Stimulated activated CD4-positive, alpha-beta T cell treated with anti-CD3 and anti-CD28 coated beads, Interleukin-4, amount 100 ng/mL, for 1 hour (primary cell): ENCODE results near the gene BLTP2.
"Not testable (repeated sequence)": the region's sequence is repeated elsewhere in the genome, so short reads cannot be mapped to it uniquely, and the experiment has no call there.

Source experiments
- DNase-seq: peaks from one replicate; pipeline ENCODE4 v3.0.0-alpha.2; 2020

Gene BLTP2

DNA sequence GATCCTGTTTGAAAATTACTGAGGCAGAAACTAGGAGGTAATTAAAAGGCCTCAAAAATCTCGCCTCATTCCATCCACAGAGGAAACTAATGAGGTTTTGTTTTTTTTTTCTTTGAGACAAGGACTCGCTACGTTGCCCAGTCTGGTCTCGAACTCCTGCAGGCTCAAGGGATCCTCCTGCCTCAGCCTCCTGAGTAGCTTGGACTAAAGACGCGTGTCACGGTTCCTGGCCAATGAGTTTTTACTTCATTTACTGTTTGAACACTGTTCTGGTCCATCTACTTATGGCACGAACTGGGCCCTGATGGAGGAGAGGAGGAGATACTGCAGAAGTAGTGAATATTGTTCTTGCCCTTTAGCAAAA is 600 bp upstream of the BLTP2 start:
- DNase-seq: no peak

DNA sequence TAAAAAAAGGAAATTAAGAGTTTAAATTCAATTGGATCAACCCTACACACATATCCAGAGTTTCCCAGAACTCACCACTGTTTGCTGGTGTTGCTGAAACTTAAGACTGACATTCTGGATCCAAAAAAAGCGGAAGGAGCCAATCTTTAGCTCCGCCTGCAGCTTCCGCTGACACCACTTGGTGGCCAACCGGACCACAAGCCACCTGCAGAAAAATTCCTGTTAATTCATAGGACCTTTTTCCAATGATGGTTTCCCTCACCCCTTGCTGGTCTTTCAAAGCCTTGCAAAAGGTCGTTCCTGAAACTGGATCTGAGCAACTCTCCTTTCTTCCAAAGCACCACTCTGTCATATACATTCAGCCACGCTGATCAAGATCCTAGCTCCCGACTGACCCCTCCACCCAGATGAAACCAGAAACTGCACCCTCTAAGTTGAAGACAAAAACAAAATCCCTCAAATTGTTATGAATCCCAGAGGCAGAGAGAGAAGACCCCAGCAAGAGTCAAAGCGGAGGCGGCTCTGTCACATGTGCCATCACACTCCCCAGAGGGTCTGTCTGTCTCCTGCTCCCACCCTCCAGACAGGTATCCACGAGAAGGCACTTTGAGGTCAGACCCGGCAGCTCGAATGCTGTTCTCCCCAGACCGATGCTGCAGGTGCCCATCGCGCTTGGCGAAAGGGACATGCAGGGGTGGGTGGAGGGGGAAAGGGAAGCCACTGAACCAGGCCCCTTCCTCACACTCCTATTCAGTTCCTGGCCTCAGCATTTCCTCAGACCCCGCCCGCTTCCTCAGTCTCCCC is 773 bp downstream of the BLTP2 start:
- DNase-seq: peak; percentile 9

DNA sequence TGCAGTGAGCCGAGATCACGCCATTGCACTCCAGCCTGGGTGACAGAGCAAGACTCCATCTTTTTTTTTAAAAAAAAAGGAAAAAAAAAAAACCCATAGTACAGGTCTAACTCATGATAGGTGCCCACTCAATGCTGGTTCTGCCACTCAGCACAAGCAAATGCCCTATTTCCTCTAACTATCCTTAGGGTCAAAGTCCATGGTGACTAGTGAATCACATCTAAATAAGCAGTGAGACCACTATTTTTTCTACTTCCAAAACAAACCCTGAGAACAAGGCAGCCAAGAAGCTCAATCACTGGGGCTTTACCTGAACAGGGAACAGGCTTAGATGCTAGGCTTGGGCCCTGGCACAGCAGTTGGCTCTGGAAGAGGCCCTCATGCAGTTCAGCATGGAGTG is 3.4 kb downstream of the BLTP2 start:
- DNase-seq: no peak

DNA sequence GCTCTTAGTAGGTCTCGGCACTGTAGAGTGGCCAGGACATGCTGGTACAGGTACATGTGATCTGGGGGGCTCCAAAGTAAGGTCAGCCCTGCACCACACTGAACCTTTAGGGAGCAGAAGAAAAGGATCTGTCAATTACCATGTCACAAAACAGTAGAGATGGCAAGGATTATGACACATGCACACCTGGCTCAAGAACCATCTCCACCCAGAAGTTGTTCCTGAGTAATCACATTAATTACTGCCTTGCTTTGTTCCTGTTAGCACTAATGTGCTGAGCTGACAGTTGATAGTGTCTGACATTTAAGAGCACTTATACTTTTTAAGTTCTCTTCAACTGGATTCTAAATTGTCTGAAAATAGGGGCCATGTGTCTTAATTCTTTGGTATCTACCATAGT is 9.5 kb downstream of the BLTP2 start:
- DNase-seq: no peak

DNA sequence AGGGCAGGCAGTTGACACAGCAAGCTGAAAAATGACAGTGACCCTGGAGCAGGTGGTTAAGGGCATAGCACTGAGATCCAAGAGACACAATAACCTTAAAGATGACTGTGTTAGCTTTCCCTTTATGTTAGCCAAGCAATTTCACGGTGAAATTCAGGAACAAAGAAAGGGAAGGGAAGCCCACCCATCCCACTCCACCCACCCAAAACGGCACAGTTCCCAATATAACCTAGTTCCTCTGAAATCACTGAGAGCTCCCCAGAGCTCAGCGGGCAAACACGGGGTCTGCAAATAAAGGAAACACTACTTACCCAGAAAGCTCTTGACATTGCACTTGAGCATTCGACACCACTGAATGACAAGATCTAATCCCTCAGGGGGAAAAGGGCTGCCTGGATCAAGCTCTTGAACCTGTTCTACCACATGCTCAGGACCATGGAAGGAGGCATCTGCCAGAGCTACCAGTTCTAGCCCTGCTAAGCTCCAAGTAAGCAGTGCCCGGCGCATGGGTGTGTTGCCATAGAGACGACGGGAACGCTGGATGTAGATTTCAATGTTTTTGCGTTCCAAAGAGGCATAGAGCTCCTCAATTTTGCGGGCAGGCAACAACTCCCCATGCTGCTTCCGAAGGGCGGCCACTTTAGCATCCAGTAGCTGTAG is 10.6 kb downstream of the BLTP2 start:
- DNase-seq: no peak

DNA sequence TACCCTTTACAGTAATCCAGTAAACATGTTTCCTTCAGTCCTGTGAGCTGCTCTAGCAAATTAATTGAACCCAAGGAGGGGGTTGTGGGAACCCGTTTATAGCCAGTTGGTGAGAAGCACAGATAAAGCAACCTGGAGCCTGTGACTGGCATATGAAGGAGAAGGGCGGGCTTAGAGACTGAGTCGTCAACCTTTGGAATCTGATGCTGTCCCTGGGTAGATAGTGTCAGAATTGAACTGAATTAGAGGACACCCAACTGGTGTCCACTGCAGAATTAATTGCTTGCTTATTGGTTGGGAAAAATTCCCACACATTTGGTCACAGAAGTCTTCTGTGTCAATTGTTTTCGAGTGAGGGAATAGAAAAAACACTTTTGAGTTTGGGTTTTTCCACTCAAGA is 18.1 kb downstream of the BLTP2 start:
- no peak for DNase-seq

DNA sequence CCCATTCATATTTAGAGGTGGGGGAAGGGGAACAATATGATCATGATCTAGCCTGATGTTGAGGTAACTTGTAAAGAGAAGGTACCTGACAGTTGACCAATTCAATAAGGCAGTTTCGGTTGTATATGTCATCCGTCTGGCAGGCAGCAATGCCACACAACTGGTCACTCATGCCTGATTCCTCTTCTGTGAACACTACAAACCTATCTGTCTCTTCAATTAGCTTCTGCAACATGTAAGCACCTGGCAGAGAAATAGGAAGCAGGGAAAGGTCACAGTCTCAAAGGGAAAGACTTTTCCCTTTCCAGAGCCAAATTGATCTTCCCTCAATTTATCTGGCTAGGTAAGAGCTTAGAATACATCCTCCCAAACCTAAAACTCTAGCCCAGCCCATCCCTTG is 20.8 kb downstream of the BLTP2 start:
- DNase-seq: no peak

DNA sequence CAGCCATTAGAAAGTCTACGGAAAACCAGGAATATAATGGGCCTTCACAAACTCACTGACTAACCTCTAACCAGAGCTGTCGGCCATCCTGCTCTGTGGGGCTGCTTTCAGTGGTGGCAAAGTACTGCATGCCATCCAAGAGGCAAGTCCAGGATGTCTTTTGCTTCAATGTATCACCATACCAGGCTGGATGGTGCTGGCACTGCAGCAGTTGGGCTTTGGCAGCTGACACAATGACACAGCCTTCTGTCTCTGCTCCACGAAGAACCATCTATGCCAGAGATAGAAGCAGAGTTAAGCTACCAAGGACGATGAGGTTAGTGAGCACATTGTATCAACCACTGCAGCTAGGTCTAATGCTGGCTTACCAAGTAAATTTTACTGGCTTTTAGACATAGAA is 21.3 kb downstream of the BLTP2 start:
- no peak for DNase-seq

DNA sequence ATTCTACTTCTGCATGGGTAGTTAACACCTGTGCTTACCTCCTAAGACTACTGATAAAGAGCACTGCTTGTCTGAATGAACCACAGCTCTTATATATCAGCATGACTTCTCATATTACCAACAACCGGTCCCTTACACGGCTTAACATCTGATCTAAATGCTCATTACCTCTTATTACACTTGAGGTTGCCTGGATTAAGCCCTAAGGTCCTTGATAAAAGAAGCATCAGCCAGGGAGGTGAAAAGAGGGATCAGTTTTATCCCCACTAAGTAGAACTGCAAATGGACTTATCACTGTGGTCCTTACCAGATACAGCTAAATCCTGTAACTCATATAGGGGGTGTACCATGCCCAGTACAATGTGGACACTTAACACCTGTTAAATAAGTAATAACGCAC is 22.8 kb downstream of the BLTP2 start:
- no peak for DNase-seq

DNA sequence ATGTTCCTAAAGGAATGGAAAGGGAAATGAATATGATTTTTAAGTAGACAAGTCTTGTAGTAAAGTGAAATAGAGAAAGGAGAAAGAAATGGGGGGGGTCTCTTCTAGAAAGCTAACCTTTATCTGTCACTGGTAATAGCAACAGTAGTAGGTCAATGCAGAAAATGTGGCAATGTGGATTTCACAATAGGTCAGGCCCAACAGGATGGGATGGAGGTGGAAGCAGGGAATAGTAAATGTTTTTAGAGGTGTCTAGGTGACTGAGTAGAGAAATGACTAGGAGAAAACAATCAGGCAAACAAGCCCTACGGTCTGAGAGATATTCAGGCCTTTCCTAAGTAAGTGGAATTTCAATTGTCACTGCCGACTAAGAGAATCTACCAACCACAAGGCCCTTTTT is 24.9 kb downstream of the BLTP2 start:
- DNase-seq: no peak

DNA sequence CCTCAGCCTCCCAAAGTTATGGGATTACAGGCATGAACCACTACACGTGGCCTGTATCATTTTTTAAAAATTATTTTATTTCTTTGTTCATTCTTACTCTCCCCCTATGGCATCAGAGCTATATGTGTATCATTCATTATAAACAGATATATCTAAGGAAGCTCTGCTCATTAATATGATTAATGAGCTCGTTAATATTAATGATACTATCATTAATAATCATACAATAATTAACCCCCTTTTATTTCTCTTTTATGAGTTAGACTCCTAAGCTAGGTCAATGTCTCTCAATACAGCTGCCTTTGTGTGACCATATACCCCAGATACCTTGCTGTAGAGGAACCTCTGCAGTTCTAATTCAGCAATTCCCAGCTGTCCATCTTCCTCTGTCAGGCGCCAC is 26.5 kb downstream of the BLTP2 start:
- DNase-seq: no peak

DNA sequence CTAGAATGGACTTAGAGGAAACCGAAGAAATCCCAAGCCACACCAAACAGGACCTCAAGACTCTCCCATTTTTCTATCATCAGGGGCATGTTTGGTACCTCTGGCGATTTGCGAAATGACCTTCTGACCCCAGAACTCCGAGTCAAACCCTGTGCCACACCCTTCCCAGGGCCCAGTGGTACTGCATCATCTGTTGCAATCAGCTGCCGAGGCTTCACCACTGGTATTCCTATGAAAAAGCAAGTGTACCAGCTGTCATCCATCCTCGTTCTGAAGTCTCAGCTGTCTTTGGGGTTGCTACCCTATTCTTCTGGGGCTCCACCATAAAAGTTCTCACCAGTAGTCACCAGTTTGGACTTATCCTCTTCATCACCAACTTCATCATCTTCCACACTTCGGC is 28.7 kb downstream of the BLTP2 start:
- no peak for DNase-seq

DNA sequence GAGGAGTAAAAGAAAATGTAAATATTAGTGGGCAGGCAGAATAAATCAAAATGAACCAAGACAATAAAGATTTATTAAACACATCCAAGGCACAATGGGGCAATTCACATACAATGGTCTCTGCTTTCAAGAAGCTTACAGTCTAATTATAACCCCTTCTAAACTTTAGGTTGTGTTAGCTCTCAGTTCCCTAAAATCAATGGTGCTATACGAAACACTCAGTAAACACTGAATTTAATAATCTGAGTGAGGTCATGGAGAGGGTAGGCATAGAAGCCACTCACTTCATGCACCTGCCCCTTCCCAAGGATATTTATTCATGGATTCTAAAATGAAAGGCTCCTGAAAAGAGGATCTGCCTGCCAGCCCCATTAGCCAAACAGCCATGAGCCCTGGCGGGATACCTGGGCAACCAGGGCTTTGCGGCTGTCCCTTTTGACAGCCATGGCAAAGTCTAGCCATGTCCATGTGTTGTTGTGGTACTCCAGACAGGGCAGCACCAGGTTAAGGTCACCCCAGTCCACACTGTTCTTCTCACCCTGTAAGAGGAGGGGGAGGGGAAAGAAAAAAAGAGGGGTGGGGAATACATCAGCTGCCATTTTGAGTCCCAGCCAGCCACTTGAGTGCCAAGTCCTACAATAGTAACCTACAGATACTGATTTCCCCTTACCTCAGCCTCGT is 29.6 kb downstream of the BLTP2 start:
- DNase-seq: no peak

DNA sequence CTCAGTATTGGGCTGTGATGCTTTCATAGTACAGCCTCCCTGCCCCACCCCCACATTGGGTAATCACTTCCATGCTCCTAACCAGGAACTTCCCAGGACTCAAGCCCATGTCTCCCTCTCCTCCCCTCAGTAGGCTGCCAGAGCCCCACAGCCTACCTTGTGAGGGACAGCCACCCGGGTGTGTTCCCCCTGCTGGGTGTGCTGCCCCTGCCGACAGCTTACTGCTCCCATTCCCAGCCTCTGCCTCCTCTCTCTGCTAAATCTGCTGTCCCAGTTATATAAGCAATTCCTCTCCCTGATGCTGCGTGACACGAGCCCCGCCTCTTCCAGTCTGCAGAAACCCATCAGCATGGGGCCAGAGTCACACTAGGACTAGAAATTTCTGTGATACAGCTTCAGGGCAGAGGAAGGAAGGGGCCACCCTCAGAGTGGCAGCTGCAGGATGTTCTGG is 31.0 kb downstream of the BLTP2 start, which contains the start of gene RSKR:
TSS of gene RSKR (minus strand) at position 255 of the 451 bp plus-strand sequence. CDS start at position 231, 24 bp downstream.
- DNase-seq: no peak

DNA sequence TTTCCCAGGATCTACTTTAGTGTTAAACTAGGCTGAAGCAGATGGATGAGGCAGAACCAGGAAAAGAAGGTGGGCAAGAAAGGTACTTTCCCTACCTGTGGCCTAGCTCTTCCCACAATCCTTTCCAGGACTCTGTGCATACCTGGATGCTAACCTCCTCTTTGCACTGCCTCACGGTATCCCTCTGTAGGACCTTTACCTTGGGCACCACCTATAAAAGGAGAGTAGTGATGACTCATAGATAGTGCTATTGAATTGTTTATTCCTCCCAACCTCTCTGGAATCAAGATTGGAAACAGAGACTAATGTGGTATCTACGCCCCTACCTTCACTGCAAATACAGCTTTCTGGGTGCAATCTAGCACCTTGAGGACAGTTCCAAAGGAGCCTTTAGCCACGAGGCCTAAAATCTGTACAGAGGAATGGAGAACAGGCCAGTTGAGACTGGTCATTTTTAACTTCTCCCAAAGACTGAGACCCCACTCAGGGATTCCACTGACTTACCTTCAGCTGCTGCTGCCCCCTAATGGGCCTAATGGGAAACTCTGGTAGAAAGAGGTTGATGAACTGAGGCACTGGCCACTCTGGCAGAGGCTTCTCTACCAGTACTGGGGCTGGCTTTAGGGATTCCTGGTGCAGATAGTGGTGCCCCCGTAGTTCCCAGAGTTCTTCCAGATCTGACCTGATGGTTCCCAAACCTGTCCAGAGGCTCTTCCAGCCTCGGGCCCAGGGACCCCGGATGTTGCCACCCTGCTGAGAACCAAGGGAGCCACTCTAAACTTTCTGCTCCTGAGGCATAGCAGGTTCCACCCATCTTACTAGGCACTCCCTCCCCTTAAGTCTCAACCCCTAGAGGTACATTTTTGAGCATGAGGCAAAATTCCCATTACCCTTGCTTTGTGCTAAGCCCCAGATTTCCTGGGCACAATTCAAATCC is 31.8 kb downstream of the BLTP2 start:
- peak; percentile 20 for DNase-seq

DNA sequence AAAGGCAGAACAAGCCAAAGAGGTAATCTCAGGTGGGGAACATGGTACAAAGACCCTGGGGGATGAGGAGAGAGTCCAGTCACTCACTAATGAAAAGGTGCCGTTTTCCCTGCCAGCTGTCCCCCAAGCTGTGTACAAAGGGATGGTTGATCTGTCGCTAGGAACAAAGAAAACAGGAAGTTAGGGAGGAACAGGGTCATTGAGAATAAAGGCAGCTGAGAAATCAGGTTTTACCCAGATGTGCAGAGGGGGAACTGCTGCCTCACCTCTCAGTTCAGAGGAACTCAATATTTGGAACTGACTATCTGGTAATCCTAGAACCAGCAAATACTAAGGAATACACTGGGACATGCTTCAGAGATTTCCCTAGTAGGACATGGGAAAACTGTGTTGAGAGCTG is 32.4 kb downstream of the BLTP2 start:
- DNase-seq: no peak

DNA sequence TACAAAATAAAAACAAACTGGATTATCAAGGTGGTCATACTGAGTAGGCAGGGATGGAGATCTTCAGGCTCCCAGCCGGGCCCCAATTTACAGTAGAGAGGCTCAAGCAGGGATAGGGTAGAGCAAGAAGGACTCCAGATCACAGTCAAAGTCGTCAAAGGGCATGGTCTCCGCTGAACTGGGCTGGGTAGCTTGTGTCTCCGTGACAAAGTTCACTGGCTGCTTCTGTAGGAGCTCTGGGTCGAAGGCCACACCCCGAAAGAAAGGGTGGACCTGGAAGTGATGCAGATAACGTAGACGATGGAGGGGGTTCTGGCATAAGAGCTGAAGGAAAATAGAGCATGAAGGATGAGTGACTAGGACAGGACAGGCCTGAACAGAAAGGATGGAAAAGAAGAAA is 34.6 kb downstream of the BLTP2 start:
- no peak for DNase-seq

DNA sequence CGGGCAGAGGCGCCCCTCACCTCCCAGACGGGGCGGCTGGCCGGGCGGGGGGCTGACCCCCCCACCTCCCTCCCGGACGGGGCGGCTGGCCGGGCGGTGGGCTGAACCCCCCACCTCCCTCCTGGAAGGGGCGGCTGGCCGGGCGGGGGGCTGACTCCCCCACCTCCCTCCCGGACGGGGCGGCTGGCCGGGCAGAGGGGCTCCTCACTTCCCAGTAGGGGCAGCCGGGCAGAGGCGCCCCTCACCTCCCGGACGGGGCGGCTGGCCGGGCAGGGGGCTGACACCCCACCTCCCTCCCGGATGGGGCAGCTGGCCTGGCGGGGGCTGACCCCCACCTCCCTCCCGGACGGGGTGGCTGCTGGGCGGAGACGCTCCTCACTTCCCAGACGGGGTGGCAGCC is 40.9 kb downstream of the BLTP2 start:
- not testable (repeated sequence) for DNase-seq

DNA sequence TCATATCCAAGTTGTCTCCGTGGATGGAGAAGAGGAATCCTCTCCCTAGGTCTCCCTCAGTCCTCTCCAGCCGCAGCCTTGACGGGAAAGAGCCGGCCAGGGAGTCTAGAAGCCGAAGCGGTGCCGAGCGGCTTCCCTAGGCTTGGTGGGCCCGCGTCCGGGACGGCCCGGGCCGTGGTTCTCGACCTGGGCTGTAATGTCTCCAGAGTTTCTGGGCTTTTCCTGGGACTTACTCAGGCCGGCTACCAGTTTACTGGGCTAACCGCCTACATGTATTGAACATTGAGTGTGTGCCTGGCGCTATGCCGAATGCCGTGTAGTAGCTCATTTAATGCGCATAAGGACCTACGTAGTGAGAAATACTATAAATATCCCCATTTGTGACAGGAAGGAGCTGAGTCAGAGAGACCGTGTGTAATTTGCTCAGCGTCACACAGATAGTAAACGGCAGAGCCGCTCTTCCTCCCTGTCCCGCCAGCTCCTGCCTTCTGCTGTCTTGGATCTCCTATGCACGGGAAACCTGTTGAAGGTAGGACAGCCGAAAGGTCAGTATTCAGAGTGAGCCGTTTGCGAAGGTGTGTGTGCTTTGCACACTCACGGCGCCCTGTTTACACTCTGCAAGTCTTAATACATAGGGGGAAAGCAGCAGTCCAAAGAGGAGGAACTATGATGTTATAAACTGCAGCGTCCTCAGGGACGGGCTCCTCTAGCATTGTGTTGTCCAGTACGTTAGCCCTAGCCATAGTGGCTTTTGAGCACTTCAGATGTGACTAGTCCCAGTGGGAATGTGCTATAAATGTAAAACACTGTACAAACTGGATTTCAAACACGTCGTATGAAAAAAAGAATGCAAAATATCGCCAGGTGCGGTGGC is 45.4 kb downstream of the BLTP2 start:
- peak; percentile 66 for DNase-seq

DNA sequence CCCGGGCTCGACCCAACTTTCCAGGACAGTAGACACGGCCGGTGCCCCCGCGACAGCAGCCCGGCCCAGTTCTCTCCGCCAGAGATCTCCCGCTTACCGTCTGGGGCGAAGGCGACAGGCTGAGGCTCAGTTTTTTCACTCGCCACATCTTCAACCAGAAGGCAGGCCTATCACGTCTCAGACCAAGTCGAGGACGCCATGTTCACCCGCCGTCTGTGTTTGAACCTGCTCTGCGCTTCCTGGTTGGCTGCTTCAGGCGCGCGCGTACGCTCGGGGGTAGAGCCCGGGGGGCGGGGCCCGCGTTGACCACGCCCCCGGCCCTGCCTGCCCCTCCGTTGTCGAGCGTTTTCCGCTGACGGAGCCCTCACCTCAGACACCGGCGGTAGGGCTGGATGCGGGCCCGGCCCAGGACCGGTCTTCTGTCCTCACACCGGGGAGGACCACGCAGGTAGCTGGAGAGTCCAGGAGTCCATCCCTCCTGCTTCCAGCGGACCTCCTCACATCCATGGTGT is 46.1 kb downstream of the BLTP2 start, which contains the start of gene SPAG5:
TSS of gene SPAG5 (minus strand) at position 227 of the 512 bp plus-strand sequence. CDS start at position 148, 79 bp downstream.
- DNase-seq: peak; percentile 92

DNA sequence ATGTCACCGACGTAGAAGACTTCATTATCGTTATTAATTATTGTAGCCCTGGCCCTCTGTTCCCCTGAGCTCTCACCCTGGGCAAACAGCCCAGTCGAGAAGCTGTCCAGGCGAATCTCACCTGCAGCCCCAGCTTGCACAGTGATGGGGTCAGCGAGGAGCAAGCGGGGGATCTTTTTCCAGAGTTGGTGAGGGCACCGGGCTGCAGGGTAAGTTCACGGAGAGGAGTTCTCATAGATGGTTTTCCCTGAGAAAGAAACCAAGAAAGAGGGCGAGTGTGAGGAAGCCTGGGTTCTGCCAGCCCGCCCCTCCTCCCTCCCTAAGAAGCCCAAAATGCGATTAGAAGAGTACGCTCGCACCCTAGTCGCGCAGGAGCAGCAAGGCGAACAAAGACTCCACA is 46.6 kb downstream of the BLTP2 start:
- no peak for DNase-seq
